GM10847 (cell line): Measurements from ENCODE around the gene PLA2G2E.

Experiments
- POLR2A ChIP-seq: IDR thresholded peaks from 2 replicates; pipeline ENCODE4 v1.6.1; 2011; ENCODE audit not compliant: insufficient read length; ENCODE audit errors: extremely low read depth

PLA2G2E gene

DNA sequence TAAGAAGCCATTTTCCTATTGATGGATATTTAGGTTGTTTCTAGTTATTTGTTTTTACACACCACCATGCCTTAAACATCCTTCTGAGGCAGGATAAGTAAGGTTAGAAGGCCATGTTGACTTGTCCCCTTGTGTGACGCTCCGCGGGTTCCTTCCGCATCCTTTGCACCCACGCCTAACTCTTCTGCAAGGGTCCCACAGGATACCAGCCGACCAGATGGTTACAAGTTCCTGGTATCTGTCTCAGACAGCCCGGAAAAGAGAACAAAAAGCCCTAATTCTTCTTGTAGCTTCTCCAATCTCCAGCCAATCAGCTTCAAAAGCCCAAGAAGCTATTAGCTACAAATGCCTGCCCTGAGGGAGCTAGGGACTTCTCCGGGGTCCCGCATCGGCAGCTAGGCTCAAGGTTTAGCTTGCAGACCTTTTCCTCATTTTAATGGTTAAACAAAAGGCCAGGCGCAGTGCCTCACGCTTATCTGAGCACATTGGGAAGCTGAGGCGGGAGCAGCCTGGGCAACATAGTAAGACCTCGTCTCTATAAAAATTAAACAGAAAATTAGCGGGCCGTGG is 46.2 kb downstream of the PLA2G2E start:
- no peak for TF ChIP-seq POLR2A

DNA sequence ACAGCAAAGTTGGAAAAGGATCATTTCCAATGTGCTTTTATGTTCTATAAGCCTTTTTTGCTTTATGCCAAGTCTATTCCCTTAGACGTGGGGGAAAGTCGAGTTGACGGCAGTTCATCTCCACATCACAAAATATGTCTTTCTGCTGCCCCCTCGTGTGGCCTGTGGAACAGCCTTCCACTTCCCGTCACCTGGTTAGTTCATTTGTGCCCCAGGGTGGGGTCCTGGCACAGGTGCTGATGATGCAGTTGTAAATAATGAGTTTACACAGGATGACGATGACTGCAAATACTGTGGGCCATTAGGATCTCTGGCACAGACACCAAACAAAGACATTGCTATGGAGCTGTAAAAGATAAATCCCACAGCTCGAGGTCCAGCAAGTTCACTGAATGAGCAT is 51.2 kb downstream of the PLA2G2E start:
- TF ChIP-seq POLR2A = no peak
